Measurements from ENCODE around the gene ELMO1. TPM values are rescaled to one million over a fixed set of nuclear protein-coding genes. Genes with fewer than 3 reads are reported as not detected.

The ELMO1 gene
- total RNA-seq, 1 donor from 2014 or later = 53.8 TPM

DNA sequence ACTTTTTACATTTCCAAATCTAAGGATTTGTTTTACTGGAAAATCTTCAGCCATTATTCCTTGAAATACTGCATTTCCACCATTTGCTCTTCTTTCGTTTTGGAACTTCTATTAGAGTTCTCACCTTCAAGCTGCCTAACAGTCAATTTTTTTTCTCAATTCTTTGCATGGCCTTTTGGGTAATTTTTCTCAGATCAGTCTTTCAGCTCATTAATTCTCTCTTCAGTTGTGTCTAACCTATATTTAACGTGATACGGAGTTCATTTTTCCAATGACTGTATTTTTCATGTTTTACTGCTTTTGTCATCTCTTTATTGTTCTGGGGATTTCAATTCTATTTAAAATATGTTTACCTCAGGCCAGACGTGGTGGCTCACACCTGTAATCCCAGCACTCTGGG, 600.7 kb downstream of the ELMO1 start:
- TF ChIP-seq, protein P1, sequence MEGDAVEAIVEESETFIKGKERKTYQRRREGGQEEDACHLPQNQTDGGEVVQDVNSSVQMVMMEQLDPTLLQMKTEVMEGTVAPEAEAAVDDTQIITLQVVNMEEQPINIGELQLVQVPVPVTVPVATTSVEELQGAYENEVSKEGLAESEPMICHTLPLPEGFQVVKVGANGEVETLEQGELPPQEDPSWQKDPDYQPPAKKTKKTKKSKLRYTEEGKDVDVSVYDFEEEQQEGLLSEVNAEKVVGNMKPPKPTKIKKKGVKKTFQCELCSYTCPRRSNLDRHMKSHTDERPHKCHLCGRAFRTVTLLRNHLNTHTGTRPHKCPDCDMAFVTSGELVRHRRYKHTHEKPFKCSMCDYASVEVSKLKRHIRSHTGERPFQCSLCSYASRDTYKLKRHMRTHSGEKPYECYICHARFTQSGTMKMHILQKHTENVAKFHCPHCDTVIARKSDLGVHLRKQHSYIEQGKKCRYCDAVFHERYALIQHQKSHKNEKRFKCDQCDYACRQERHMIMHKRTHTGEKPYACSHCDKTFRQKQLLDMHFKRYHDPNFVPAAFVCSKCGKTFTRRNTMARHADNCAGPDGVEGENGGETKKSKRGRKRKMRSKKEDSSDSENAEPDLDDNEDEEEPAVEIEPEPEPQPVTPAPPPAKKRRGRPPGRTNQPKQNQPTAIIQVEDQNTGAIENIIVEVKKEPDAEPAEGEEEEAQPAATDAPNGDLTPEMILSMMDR (IDR thresholded peaks at IDR 0.05) = no peak
- no peak for ATAC-seq
- DNase-seq = no peak

DNA sequence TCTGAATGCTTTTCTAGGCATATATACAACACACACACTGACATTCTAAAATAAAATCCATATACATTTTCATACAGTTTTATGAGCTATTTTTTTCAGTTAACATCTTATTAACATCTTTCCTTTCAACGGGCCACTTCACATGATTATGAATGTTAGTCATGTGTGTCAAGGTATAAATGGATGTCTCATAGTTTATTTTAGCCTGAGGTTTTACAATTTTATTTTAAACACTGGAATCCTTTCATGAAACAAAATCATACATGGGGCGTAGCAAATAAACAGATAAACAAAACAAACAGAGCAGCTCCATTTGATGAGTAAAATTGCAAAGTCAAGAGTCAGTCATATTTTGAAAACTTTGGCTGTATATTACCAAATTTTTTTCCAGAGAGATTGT, 604.3 kb downstream of the ELMO1 start:
- intact Hi-C loops (cut with DNase I) = no loop called here
- Histone ChIP-seq H3K9me3 (peaks cover 12% of the 10 kb centered on the region), H3K36me3 (no peaks in the 10 kb centered on the region), H3K27ac (no peak overlapping the region), H3K4me1 (no peaks in the 10 kb centered on the region), H3K4me3 (no peak overlapping the region), H3K27me3 (no peaks in the 10 kb centered on the region)
- TF ChIP-seq, protein P1 (IDR thresholded peaks at IDR 0.05) = no peak
- ATAC-seq = no peak
- DNase-seq = no peak

More for the DNA sequence above, 600.7 kb downstream of the ELMO1 start:
- Histone ChIP-seq H3K27ac (no peak overlapping the region), H3K9me3 (peaks cover 12% of the 10 kb centered on the region), H3K27me3 (no peaks in the 10 kb centered on the region), H3K4me3 (no peak overlapping the region), H3K36me3 (no peaks in the 10 kb centered on the region), H3K4me1 (no peaks in the 10 kb centered on the region)
- intact Hi-C loops (cut with DNase I) = no loop called here

DNA sequence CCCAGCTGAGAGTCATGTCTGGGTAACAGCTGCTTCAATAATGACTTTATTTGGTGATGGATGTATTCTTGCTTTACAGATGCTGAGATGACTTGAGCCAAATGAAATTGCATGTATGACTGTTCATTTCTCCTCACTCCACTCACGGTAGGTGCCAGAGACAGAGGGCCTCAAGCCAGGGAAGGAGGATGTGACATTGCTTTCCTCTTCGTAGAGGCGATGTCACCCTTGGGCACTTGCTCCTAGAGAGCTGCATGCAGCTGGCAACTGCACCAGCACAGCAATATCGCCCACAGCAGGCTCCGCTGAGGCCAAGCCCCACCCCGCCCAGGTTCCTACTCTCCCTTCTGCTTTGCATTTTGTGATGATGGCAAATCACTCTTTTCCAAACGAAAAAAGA, 607.8 kb downstream of the ELMO1 start:
- ATAC-seq = no peak
- H3K4me1 ChIP-seq = no peaks in the 10 kb centered on the region
- no peak for DNase-seq

DNA sequence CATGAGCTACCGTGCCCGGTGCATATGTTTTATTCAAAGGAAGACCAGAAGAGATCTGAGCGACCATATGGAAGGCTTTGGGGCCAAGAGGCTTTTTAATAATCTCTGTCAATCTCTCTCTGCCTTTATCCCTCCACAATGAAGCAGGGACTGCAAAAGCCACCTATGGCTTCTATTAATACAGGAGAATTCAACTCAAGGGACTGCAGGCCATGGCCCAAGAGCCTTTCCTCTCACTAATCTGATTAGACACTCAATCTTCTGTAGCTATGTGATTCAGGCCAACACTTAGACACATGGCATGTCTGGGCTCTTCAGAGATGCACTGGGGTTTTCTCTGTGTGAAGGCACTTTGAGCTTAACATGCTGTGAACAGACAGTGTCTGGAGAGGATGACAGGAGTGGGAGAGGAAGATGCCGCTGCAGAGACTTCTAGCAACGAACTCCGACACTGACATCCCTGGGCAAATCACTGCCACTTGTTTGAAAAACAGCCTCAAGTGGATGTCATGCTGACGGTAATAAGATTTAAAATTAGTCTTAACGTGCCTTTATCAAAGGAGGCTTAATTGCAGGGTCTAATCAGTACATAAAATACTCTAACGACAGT, 609.9 kb downstream of the ELMO1 start:
- Histone ChIP-seq H3K4me1 (no peaks in the 10 kb centered on the region), H3K36me3 (no peaks in the 10 kb centered on the region), H3K9me3 (no peaks in the 10 kb centered on the region), H3K4me3 (no peak overlapping the region), H3K27ac (no peak overlapping the region), H3K27me3 (no peaks in the 10 kb centered on the region)
- DNase-seq = no peak
- TF ChIP-seq, protein P1 (IDR thresholded peaks at IDR 0.05) = no peak
- intact Hi-C loops (cut with DNase I) = no loop called here
- ATAC-seq = no peak

More for the DNA sequence above, 607.8 kb downstream of the ELMO1 start:
- intact Hi-C loops (cut with DNase I) = no loop called here
- TF ChIP-seq, protein P1 (IDR thresholded peaks at IDR 0.05) = no peak
- H3K9me3 ChIP-seq = no peaks in the 10 kb centered on the region
- no peak overlapping the region for H3K4me3 ChIP-seq
- H3K36me3 ChIP-seq = no peaks in the 10 kb centered on the region
- no peaks in the 10 kb centered on the region for H3K27me3 ChIP-seq
- H3K27ac ChIP-seq = no peak overlapping the region

DNA sequence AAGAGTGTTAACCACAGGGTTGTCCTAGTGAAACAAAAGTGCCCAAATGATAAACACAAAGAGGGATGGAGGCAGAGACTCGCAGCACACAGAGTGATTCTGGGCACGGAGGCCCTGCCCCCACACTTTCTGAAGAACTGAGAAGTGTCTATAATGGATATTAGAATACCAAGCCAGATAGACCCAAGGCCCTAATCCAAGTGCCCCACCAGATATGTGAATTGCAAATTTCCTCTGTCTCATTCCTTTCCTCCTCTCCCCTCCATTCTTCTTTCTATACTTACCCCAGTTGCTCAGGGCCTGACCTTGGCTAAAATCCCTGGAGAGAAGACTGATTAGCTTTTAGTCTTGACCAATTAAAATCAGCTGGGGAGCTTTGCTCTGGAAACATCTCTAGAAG, 617.6 kb downstream of the ELMO1 start:
- no peak overlapping the region for H3K4me3 ChIP-seq
- TF ChIP-seq, protein P1 (IDR thresholded peaks at IDR 0.05) = no peak
- H3K36me3 ChIP-seq = no peaks in the 10 kb centered on the region
- ATAC-seq (no peak), DNase-seq (no peak)
- H3K27ac ChIP-seq = no peak overlapping the region
- no peaks in the 10 kb centered on the region for H3K4me1 ChIP-seq
- H3K27me3 ChIP-seq = no peaks in the 10 kb centered on the region
- H3K9me3 ChIP-seq = no peaks in the 10 kb centered on the region
- intact Hi-C loops (cut with DNase I) = no loop called here
